Peyer's patch (tissue), 4 donors: Measurements from ENCODE around the gene GPATCH2. TPM values are rescaled to one million over a fixed set of nuclear protein-coding genes. Genes with fewer than 3 reads are reported as not detected.
"Not testable (repeated sequence)": the region's sequence is repeated elsewhere in the genome, so short reads cannot be mapped to it uniquely, and the experiment has no call there.

Experiments used
- DNase-seq, 3 donors: peaks; one replicate each; pipeline ENCODE4 v3.0.0-alpha.2; 2017 to 2019
- H3K27ac ChIP-seq, 4 donors: fragments of 200-600 bp; sonication (generic); one replicate each; pipeline ENCODE4 v1.5.1; 2016 to 2019
- H3K27me3 ChIP-seq, 2 donors: fragments of 200-600 bp; sonication (generic); one replicate each; pipeline ENCODE4 v1.5.1; 2019
- H3K36me3 ChIP-seq, 3 donors: fragments of 200-600 bp; sonication (generic); one replicate each; pipeline ENCODE4 v1.5.1; 2016 to 2019
- H3K4me1 ChIP-seq, 4 donors: fragments of 200-600 bp; sonication (generic); one replicate each; pipeline ENCODE4 v1.5.1; 2016 to 2019
- H3K4me3 ChIP-seq, 4 donors: fragments of 200-600 bp; sonication (generic); 1 replicate in 3 of 4; 2 replicates in 1 of 4; pipeline ENCODE4 v1.5.1; 2016 to 2019; ENCODE audit warnings: mild to moderate bottlenecking in 1 of 4
- H3K9me3 ChIP-seq, 4 donors: fragments of 200-600 bp; sonication (generic); one replicate each; pipeline ENCODE4 v1.5.1; 2016 to 2019; ENCODE audit warnings: mild to moderate bottlenecking in 1 of 4
- POLR2A ChIP-seq, 2 donors: fragments of 450-650 bp; IDR thresholded peaks; one replicate each; pipeline ENCODE4 v1.5.1; 2017; ENCODE audit warnings: antibody characterized with exemption in 2 of 2, mild to moderate bottlenecking in 2 of 2, moderate library complexity in 2 of 2
- total RNA-seq, 4 donors: library from RNA; depleted of rRNA; stranded (reverse); fragments of >200 nt; gene quantifications; one replicate each; pipeline ENCODE4 v1.1.0, GENCODE V29; 2016
- TF ChIP-seq, protein P1 (sequence below), 6 experiments: fragments of 450-650 bp in 4 of 6; fragments of 200-600 bp in 2 of 6; sonication (generic) in 1 of 6; IDR thresholded peaks; one replicate each; pipeline ENCODE4 v1.5.1; 2017 to 2019; ENCODE audit warnings: antibody characterized with exemption in 6 of 6, mild to moderate bottlenecking in 3 of 6, moderate library complexity in 1 of 6

GPATCH2 gene
- total RNA-seq, 4 donors from 2014 or later = 17.5 to 38.0 (median 24.7) TPM

- TF ChIP-seq POLR2A (IDR thresholded peaks at IDR 0.05) = no peak
- TF ChIP-seq, protein P1, sequence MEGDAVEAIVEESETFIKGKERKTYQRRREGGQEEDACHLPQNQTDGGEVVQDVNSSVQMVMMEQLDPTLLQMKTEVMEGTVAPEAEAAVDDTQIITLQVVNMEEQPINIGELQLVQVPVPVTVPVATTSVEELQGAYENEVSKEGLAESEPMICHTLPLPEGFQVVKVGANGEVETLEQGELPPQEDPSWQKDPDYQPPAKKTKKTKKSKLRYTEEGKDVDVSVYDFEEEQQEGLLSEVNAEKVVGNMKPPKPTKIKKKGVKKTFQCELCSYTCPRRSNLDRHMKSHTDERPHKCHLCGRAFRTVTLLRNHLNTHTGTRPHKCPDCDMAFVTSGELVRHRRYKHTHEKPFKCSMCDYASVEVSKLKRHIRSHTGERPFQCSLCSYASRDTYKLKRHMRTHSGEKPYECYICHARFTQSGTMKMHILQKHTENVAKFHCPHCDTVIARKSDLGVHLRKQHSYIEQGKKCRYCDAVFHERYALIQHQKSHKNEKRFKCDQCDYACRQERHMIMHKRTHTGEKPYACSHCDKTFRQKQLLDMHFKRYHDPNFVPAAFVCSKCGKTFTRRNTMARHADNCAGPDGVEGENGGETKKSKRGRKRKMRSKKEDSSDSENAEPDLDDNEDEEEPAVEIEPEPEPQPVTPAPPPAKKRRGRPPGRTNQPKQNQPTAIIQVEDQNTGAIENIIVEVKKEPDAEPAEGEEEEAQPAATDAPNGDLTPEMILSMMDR (IDR thresholded peaks at IDR 0.05) = no peak
- no peaks in the 10 kb centered on the region for H3K27me3 ChIP-seq
- H3K9me3 ChIP-seq = no peaks in the 10 kb centered on the region
- no peaks in the 10 kb centered on the region for H3K4me1 ChIP-seq
- DNase-seq = no peak
- H3K4me3 ChIP-seq = no peak overlapping the region
- H3K36me3 ChIP-seq = no peaks in the 10 kb centered on the region
- no peak overlapping the region for H3K27ac ChIP-seq
These were observed 105.0 kb downstream of the GPATCH2 start for GRCh38 chr1:217525773-217526490.

GRCh38 chr1:217524787-217525520 lies 105.9 kb downstream of the GPATCH2 start:
- no peak for TF ChIP-seq POLR2A (IDR thresholded peaks at IDR 0.05)
- TF ChIP-seq, protein P1 (IDR thresholded peaks at IDR 0.05) = no peak
- Histone ChIP-seq H3K36me3 (no peaks in the 10 kb centered on the region), H3K4me1 (no peaks in the 10 kb centered on the region), H3K27ac (no peak overlapping the region), H3K9me3 (no peaks in the 10 kb centered on the region), H3K27me3 (no peaks in the 10 kb centered on the region), H3K4me3 (no peak overlapping the region)
- no peak for DNase-seq

GRCh38 chr1:217523921-217524320 lies 107.0 kb downstream of the GPATCH2 start:
- not testable (repeated sequence) for DNase-seq, H3K9me3 ChIP-seq

GRCh38 chr1:217522277-217522676 lies 108.6 kb downstream of the GPATCH2 start:
- Histone ChIP-seq H3K4me3 (no peak overlapping the region), H3K36me3 (no peaks in the 10 kb centered on the region), H3K9me3 (no peaks in the 10 kb centered on the region), H3K27ac (no peak overlapping the region), H3K27me3 (no peaks in the 10 kb centered on the region), H3K4me1 (no peaks in the 10 kb centered on the region)
- no peak for DNase-seq
- TF ChIP-seq, protein P1 (IDR thresholded peaks at IDR 0.05) = no peak
- TF ChIP-seq POLR2A (IDR thresholded peaks at IDR 0.05) = no peak

More at GRCh38 chr1:217523921-217524320, 107.0 kb downstream of the GPATCH2 start:
- not testable (repeated sequence) for H3K27ac ChIP-seq, H3K4me1 ChIP-seq, H3K4me3 ChIP-seq, H3K27me3 ChIP-seq, H3K36me3 ChIP-seq

DNA sequence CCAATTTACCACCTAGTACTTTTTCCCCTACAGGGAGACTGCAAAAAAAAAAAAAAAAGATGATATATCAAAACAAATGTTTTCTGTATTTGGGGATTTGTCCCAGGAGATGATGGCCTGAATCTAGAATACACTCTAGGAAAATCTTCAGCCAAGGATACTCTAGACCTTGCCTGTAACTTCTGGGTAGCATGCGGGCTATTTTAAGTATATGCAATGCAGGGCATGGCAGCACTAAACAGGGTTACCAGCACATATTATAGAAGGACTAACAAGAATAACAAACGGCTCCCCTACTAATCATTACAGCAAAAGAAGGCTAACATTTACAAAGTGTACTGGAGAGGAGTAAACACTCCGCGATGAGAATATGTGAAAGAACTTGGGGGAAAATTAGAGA lies 109.6 kb downstream of the GPATCH2 start:
- Histone ChIP-seq H3K4me1 (no peaks in the 10 kb centered on the region), H3K9me3 (no peaks in the 10 kb centered on the region), H3K36me3 (no peaks in the 10 kb centered on the region), H3K27me3 (no peaks in the 10 kb centered on the region), H3K27ac (no peak overlapping the region), H3K4me3 (no peak overlapping the region)
- TF ChIP-seq POLR2A (IDR thresholded peaks at IDR 0.05) = no peak
- TF ChIP-seq, protein P1 (IDR thresholded peaks at IDR 0.05) = no peak
- no peak for DNase-seq

- Histone ChIP-seq H3K36me3 (peaks cover 0 to 3% (median 0%) of the 10 kb centered on the region in 3 donors), H3K27me3 (no peaks in the 10 kb centered on the region), H3K9me3 (no peaks in the 10 kb centered on the region), H3K4me1 (no peaks in the 10 kb centered on the region), H3K4me3 (no peak overlapping the region), H3K27ac (no peak overlapping the region)
- DNase-seq = no peak
- no peak for TF ChIP-seq POLR2A (IDR thresholded peaks at IDR 0.05)
- TF ChIP-seq, protein P1 (IDR thresholded peaks at IDR 0.05) = no peak
These were observed 124.0 kb downstream of the GPATCH2 start for GRCh38 chr1:217506878-217507277.
